DND-41 (cell line): ENCODE results near the gene NEDD4.

Experiments
- CTCF ChIP-seq: IDR thresholded peaks from 2 replicates; pipeline ENCODE4 v1.5.1; 2012; ENCODE audit warnings: borderline replicate concordance, low read length, moderate library complexity, mild to moderate bottlenecking; ENCODE audit not compliant: poor library complexity, severe bottlenecking; ENCODE audit errors: extremely low read depth
- EZH2 ChIP-seq: IDR thresholded peaks from 3 replicates; pipeline ENCODE4 v1.6.1; 2012; ENCODE audit warnings: borderline replicate concordance, low read depth, mild to moderate bottlenecking, moderate library complexity, low read length, inconsistent platforms; ENCODE audit not compliant: severe bottlenecking

GRCh38 chr15:55861115-55861514, 132.3 kb downstream of the NEDD4 start:
- TF ChIP-seq CTCF: no peak
- no peak for TF ChIP-seq EZH2
